ENCODE data around the gene BCR. TPM values are rescaled to one million over a fixed set of nuclear protein-coding genes. Genes with fewer than 3 reads are reported as not detected.
A peak's percentile ranks its signal among the peaks of the same experiment; 100 is the strongest.

BCR gene
- total RNA-seq, 2 donors from 2014 or later: 27.0 to 41.3 TPM

- DNase-seq (ENCODE audit: low spot score): peak; percentile 69
- H3K4me1 ChIP-seq: peaks cover 0 to 62% of the 10 kb centered on the region in 2 donors
- no peak for TF ChIP-seq CTCF (IDR thresholded peaks at IDR 0.05)
Measured at GRCh38 chr22:23183061-23183698, 2.9 kb downstream of the BCR start.

GRCh38 chr22:23184100-23184763 is 3.9 kb downstream of the BCR start:
- no peaks in the 10 kb centered on the region for H3K27me3 ChIP-seq
- no peaks in the 10 kb centered on the region for H3K36me3 ChIP-seq
- H3K4me3 ChIP-seq: no peak overlapping the region
- DNase-seq (ENCODE audit: low spot score): no peak
- peaks cover 0 to 56% of the 10 kb centered on the region in 2 donors for H3K4me1 ChIP-seq
- no peaks in the 10 kb centered on the region for H3K9me3 ChIP-seq
- TF ChIP-seq CTCF (IDR thresholded peaks at IDR 0.05): no peak
- no peak overlapping the region for H3K27ac ChIP-seq

More at GRCh38 chr22:23183061-23183698, 2.9 kb downstream of the BCR start:
- no peaks in the 10 kb centered on the region for H3K27me3 ChIP-seq
- no peaks in the 10 kb centered on the region for H3K9me3 ChIP-seq
- no peaks in the 10 kb centered on the region for H3K36me3 ChIP-seq
- H3K4me3 ChIP-seq: peak overlapping the region; percentile 67 to 70
- H3K27ac ChIP-seq: peak overlapping the region in 1 of 2 donors; percentile 24

- Histone ChIP-seq H3K4me1 (peaks cover 0 to 56% of the 10 kb centered on the region in 2 donors), H3K9me3 (no peaks in the 10 kb centered on the region), H3K36me3 (no peaks in the 10 kb centered on the region), H3K27me3 (no peaks in the 10 kb centered on the region), H3K4me3 (no peak overlapping the region), H3K27ac (no peak overlapping the region)
- TF ChIP-seq CTCF (IDR thresholded peaks at IDR 0.05): no peak
- DNase-seq (ENCODE audit: low spot score): no peak
Measured at GRCh38 chr22:23184764-23185113, 4.4 kb downstream of the BCR start.

- no peak for DNase-seq (ENCODE audit: low spot score)
- Histone ChIP-seq H3K36me3 (no peaks in the 10 kb centered on the region), H3K9me3 (no peaks in the 10 kb centered on the region), H3K27me3 (no peaks in the 10 kb centered on the region), H3K27ac (no peak overlapping the region), H3K4me3 (no peak overlapping the region), H3K4me1 (peaks cover 0 to 61% of the 10 kb centered on the region in 2 donors)
- TF ChIP-seq CTCF (IDR thresholded peaks at IDR 0.05): no peak
Measured at GRCh38 chr22:23187211-23187610, 6.9 kb downstream of the BCR start.

- DNase-seq (ENCODE audit: low spot score): no peak
- Histone ChIP-seq H3K36me3 (no peaks in the 10 kb centered on the region), H3K4me3 (no peak overlapping the region), H3K9me3 (no peaks in the 10 kb centered on the region), H3K27ac (no peak overlapping the region), H3K4me1 (peaks cover 0 to 61% of the 10 kb centered on the region in 2 donors), H3K27me3 (no peaks in the 10 kb centered on the region)
- TF ChIP-seq CTCF (IDR thresholded peaks at IDR 0.05): no peak
Measured at GRCh38 chr22:23187871-23188700, 7.8 kb downstream of the BCR start.

Data from right atrium auricular region (tissue), 2 donors.